Colonic mucosa (tissue), 4 donors: Measurements from ENCODE around the gene CCL16. TPM values are rescaled to one million over a fixed set of nuclear protein-coding genes. Genes with fewer than 3 reads are reported as not detected.

ENCODE experiments used
- DNase-seq: peaks from one replicate; pipeline ENCODE4 v3.0.0-alpha.2; 2020
- H3K27ac ChIP-seq: fragments of 200-600 bp; one replicate; pipeline ENCODE4 v1.8.0; 2021
- H3K27me3 ChIP-seq: fragments of 200-600 bp; one replicate; pipeline ENCODE4 v1.8.0; 2021
- H3K36me3 ChIP-seq: fragments of 200-600 bp; one replicate; pipeline ENCODE4 v1.8.0; 2021
- H3K4me1 ChIP-seq: fragments of 200-600 bp; one replicate; pipeline ENCODE4 v1.8.0; 2021; ENCODE audit warnings: mild to moderate bottlenecking
- H3K4me3 ChIP-seq: fragments of 200-600 bp; one replicate; pipeline ENCODE4 v1.8.0; 2021
- H3K9ac ChIP-seq, 2 donors: one replicate each; pipeline ENCODE4 v1.7.0; 2013; ENCODE audit warnings: control low read depth in 2 of 2, low read depth in 2 of 2, low read length in 2 of 2
- H3K9me3 ChIP-seq: fragments of 200-600 bp; one replicate; pipeline ENCODE4 v1.8.0; 2021
- CTCF ChIP-seq: fragments of 200-600 bp; IDR thresholded peaks from one replicate; pipeline ENCODE4 v1.8.0; 2022; ENCODE audit warnings: antibody characterized with exemption, mild to moderate bottlenecking
- intact Hi-C: fragments of 100-400 bp; cut with DNase I; formaldehyde crosslinking; loops from one replicate; pipeline ENCODE4 v1.14.1; 2022
- total RNA-seq, 2 donors: library from RNA; stranded (reverse); fragmentation: NEBNext Ultra II Directional in 1 of 2; extraction: Animal tissue kit (Norgen Biotek cat#: 25700) in 1 of 2; gene quantifications; one replicate each; pipeline ENCODE4 v1.2.1, GENCODE V29; 2021
- donor health status: healthy.
- donor health status: DM: no; HTN: no; CAD: no.
- donor health status: DM: no; HTN: no; CAD: no.

Gene CCL16
- total RNA-seq, 2 donors from 2014 or later: not detected

- Histone ChIP-seq H3K27ac (peak overlapping the region; percentile 45), H3K9ac (peak overlapping the region in 1 of 2 donors; percentile 26), H3K4me1 (no peaks in the 10 kb centered on the region), H3K9me3 (no peaks in the 10 kb centered on the region), H3K4me3 (no peak overlapping the region), H3K27me3 (no peaks in the 10 kb centered on the region), H3K36me3 (no peaks in the 10 kb centered on the region)
- intact Hi-C loops: no loop called here
- peak; percentile 36 for DNase-seq
- TF ChIP-seq CTCF: no peak
These were observed 23.4 kb upstream of the CCL16 start for GRCh38 chr17:36004594-36005108.

GRCh38 chr17:36002631-36003030, 21.3 kb upstream of the CCL16 start:
- no peak for DNase-seq
- Histone ChIP-seq H3K4me3 (no peak overlapping the region), H3K4me1 (no peaks in the 10 kb centered on the region), H3K9ac (no peak overlapping the region), H3K9me3 (no peaks in the 10 kb centered on the region), H3K27me3 (no peaks in the 10 kb centered on the region), H3K36me3 (no peaks in the 10 kb centered on the region), H3K27ac (peak overlapping the region; percentile 92)
- intact Hi-C loops: no loop called here
- no peak for TF ChIP-seq CTCF

- Histone ChIP-seq H3K27me3 (no peaks in the 10 kb centered on the region), H3K9ac (peak overlapping the region in 1 of 2 donors; percentile 72), H3K36me3 (no peaks in the 10 kb centered on the region), H3K4me1 (no peaks in the 10 kb centered on the region), H3K27ac (peak overlapping the region; percentile 92), H3K4me3 (peak overlapping the region; percentile 25), H3K9me3 (no peaks in the 10 kb centered on the region)
- TF ChIP-seq CTCF: no peak
- intact Hi-C loops: no loop called here
- peak; percentile 96 for DNase-seq
These were observed 20.7 kb upstream of the CCL16 start for GRCh38 chr17:36001862-36002603.

GRCh38 chr17:36001110-36001771, 19.9 kb upstream of the CCL16 start, which contains the start of gene CCL15:
Gene CCL15 (minus strand): TSS chr17:36001553. CDS start chr17:36001492, 61 bp downstream.
- no peak for TF ChIP-seq CTCF
- Histone ChIP-seq H3K36me3 (no peaks in the 10 kb centered on the region), H3K9me3 (no peaks in the 10 kb centered on the region), H3K27ac (peak within 1 kb of the TSS; percentile 92), H3K4me3 (peak within 1 kb of the TSS; percentile 25), H3K9ac (peak within 1 kb of the TSS in 1 of 2 donors; percentile 73), H3K27me3 (no peaks in the 10 kb centered on the region), H3K4me1 (no peaks in the 10 kb centered on the region)
- DNase-seq: peak; percentile 68
- intact Hi-C loops: no loop called here

GRCh38 chr17:36000732-36001109, 19.4 kb upstream of the CCL16 start:
- DNase-seq: peak; percentile 36
- Histone ChIP-seq H3K36me3 (no peaks in the 10 kb centered on the region), H3K9ac (peak overlapping the region in 1 of 2 donors; percentile 73), H3K4me1 (no peaks in the 10 kb centered on the region), H3K4me3 (peak overlapping the region; percentile 25), H3K27ac (peak overlapping the region; percentile 92), H3K9me3 (no peaks in the 10 kb centered on the region), H3K27me3 (no peaks in the 10 kb centered on the region)
- no peak for TF ChIP-seq CTCF
- intact Hi-C loops: no loop called here
